GM15510 (cell line): ENCODE results near the gene NTSR2.

Experiments
- POLR2A ChIP-seq: IDR thresholded peaks from 3 replicates; pipeline ENCODE4 v1.6.1; 2011; ENCODE audit warnings: borderline replicate concordance; ENCODE audit not compliant: insufficient read length; ENCODE audit errors: extremely low read depth

The NTSR2 gene

GRCh38 chr2:11634584-11634983 is 35.4 kb downstream of the NTSR2 start:
- no peak for TF ChIP-seq POLR2A

- no peak for TF ChIP-seq POLR2A
Observed at GRCh38 chr2:11633923-11634478, 36.0 kb downstream of the NTSR2 start.

GRCh38 chr2:11631462-11631861 is 38.5 kb downstream of the NTSR2 start:
- TF ChIP-seq POLR2A = no peak

DNA sequence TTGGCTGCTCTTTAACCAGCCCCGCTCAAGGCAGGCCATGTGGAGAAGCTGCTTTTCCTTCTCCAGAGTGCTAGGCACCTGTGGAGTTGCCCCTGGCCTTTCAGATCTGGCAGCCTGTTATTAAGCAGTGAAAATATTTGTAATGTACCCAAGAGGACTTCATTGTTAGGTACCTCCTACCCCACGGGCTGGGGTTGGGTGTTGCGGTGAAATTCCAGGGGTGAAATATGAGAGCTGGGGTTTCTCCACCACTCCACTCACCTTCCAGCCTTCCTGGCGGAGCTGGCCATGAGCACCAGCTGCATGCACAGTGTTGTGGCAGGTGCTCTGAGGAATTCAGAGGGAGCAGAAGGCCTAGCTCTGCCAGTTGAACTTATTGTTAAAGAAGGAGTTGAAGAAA is 39.1 kb downstream of the NTSR2 start:
- no peak for TF ChIP-seq POLR2A

- TF ChIP-seq POLR2A = no peak
Observed at GRCh38 chr2:11629851-11630250, 40.1 kb downstream of the NTSR2 start.

GRCh38 chr2:11629215-11629614 is 40.8 kb downstream of the NTSR2 start:
- TF ChIP-seq POLR2A = no peak

GRCh38 chr2:11628675-11629074 is 41.3 kb downstream of the NTSR2 start:
- TF ChIP-seq POLR2A = no peak

GRCh38 chr2:11625671-11626070 is 44.3 kb downstream of the NTSR2 start:
- TF ChIP-seq POLR2A = no peak

DNA sequence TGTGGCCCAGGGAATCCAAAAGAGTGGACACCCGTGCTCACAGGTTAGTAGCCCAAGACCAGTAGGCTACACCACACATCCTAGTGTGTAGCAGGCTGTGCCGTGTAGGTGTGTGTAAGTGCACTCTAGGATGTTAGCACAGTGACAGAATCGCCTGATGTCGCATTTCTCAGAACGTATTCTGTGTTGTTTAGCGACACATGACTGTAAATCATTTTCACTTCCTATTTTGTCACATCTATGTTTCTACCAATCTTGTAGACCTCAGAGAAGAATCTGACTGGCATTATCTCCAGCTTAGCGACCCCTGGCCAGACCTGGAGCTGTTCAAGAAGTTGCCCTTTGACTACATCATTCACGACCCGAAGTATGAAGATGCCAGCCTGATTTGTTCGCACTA is 45.1 kb downstream of the NTSR2 start:
- no peak for TF ChIP-seq POLR2A

GRCh38 chr2:11622611-11623010 is 47.4 kb downstream of the NTSR2 start:
- TF ChIP-seq POLR2A = no peak

GRCh38 chr2:11621410-11621809 is 48.6 kb downstream of the NTSR2 start:
- no peak for TF ChIP-seq POLR2A

DNA sequence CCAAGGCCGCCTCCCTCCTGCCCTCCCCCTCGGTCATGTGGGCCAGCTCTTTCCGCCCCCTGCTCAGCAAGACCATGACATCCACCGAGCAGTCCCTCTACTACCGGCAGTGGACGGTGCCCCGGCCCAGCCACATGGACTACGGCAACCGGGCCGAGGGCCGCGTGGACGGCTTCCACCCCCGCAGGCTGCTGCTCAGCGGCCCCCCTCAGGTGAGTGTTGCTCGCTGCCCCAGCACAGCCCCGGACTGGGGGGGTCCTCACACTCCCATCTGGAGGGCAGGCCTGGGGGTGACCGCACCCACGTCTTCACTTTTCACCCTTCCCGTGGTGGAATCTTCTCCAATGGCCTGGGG is 51.3 kb downstream of the NTSR2 start:
- TF ChIP-seq POLR2A = no peak

GRCh38 chr2:11617984-11618707 is 51.8 kb downstream of the NTSR2 start:
- no peak for TF ChIP-seq POLR2A

DNA sequence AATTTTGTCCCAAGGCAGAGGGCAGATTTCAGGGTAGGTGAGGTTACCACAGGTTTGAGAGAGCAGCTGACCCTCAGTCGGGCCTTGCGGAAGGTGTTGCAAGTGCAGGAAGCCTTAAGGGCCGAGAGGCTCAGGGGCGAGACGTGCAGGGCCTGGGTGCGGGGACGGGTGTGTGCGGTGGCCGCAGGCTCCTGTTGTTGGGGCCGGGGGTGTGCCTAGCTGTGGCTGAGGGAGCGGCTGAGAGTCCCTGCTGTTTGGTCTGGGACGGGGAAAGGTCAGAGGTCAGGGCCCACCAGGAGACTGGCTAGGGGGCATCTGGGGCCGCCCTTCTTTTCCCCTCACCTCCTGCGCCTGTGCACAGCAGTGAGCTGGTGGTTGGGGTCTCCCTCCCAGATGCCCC is 52.5 kb downstream of the NTSR2 start:
- no peak for TF ChIP-seq POLR2A

- no peak for TF ChIP-seq POLR2A
Observed at GRCh38 chr2:11616851-11617415, 53.1 kb downstream of the NTSR2 start.

- TF ChIP-seq POLR2A = no peak
Observed at GRCh38 chr2:11616097-11616687, 53.8 kb downstream of the NTSR2 start.
